Chondrocyte (in vitro differentiated cells): Measurements from ENCODE around the gene LENG8. TPM values are rescaled to one million over a fixed set of nuclear protein-coding genes. Genes with fewer than 3 reads are reported as not detected.
A peak's percentile ranks its signal among the peaks of the same experiment; 100 is the strongest.

Experiments used
- DNase-seq: peaks from one replicate; pipeline ENCODE4 v3.0.0; 2021; ENCODE audit warnings: mixed read lengths, low spot score
- H3K27ac Mint-ChIP-seq: one replicate; pipeline ENCODE4 v1.8.0; 2021; ENCODE audit warnings: mild to moderate bottlenecking, moderate library complexity, mixed read lengths; ENCODE audit not compliant: unreplicated experiment
- H3K27me3 Mint-ChIP-seq: 2 replicates; pipeline ENCODE4 v1.8.0; 2021; ENCODE audit warnings: low read depth, mixed read lengths
- H3K36me3 Mint-ChIP-seq: 2 replicates; pipeline ENCODE4 v1.8.0; 2021; ENCODE audit warnings: low read depth, mixed read lengths
- H3K4me1 Mint-ChIP-seq: 2 replicates; pipeline ENCODE4 v1.8.0; 2021; ENCODE audit warnings: low read depth, mild to moderate bottlenecking, mixed read lengths
- H3K4me3 Mint-ChIP-seq: one replicate; pipeline ENCODE4 v1.8.0; 2021; ENCODE audit warnings: mild to moderate bottlenecking, moderate library complexity, mixed read lengths; ENCODE audit not compliant: unreplicated experiment
- H3K9me3 Mint-ChIP-seq: 2 replicates; pipeline ENCODE4 v1.8.0; 2021; ENCODE audit warnings: low read depth, mixed read lengths
- CTCF ChIP-seq: fragments of 200-600 bp; sonication (generic); IDR thresholded peaks from 2 replicates; pipeline ENCODE4 v1.5.0; 2021; ENCODE audit warnings: antibody characterized with exemption, mild to moderate bottlenecking, moderate library complexity
- total RNA-seq: library from RNA; stranded (reverse); gene quantifications from 3 replicates; pipeline ENCODE4 v1.2.1, GENCODE V29; 2021

Gene LENG8
- total RNA-seq, 1 donor from 2014 or later = 110 TPM

- Mint-ChIP-seq H3K27ac (no peak overlapping the region), H3K27me3 (peaks cover 6% of the 10 kb centered on the region), H3K4me3 (peak overlapping the region; percentile 61), H3K36me3 (no peaks in the 10 kb centered on the region), H3K4me1 (peaks cover 10% of the 10 kb centered on the region), H3K9me3 (no peaks in the 10 kb centered on the region)
- no peak for DNase-seq
- peak; percentile 24 for TF ChIP-seq CTCF
These were observed 17.7 kb upstream of the LENG8 start for GRCh38 chr19:54431255-54431838.

- TF ChIP-seq CTCF = no peak
- Mint-ChIP-seq H3K4me3 (no peak overlapping the region), H3K27me3 (peaks cover 3% of the 10 kb centered on the region), H3K9me3 (no peaks in the 10 kb centered on the region), H3K27ac (no peak overlapping the region), H3K36me3 (no peaks in the 10 kb centered on the region), H3K4me1 (peaks cover 10% of the 10 kb centered on the region)
- no peak for DNase-seq
These were observed 16.8 kb upstream of the LENG8 start for GRCh38 chr19:54432144-54432738.

GRCh38 chr19:54433697-54434096 lies 15.3 kb upstream of the LENG8 start:
- no peaks in the 10 kb centered on the region for H3K36me3 Mint-ChIP-seq
- no peaks in the 10 kb centered on the region for H3K9me3 Mint-ChIP-seq

GRCh38 chr19:54434112-54434872 lies 14.7 kb upstream of the LENG8 start:
- Mint-ChIP-seq H3K27ac (no peak overlapping the region), H3K9me3 (no peaks in the 10 kb centered on the region), H3K36me3 (no peaks in the 10 kb centered on the region), H3K27me3 (peaks cover 2% of the 10 kb centered on the region), H3K4me1 (peaks cover 11% of the 10 kb centered on the region), H3K4me3 (no peak overlapping the region)
- no peak for TF ChIP-seq CTCF
- no peak for DNase-seq

More at GRCh38 chr19:54433697-54434096, 15.3 kb upstream of the LENG8 start:
- DNase-seq = no peak
- peaks cover 10% of the 10 kb centered on the region for H3K4me1 Mint-ChIP-seq
- no peak overlapping the region for H3K4me3 Mint-ChIP-seq
- no peak overlapping the region for H3K27ac Mint-ChIP-seq
- TF ChIP-seq CTCF = no peak
- H3K27me3 Mint-ChIP-seq = peaks cover 3% of the 10 kb centered on the region

DNA sequence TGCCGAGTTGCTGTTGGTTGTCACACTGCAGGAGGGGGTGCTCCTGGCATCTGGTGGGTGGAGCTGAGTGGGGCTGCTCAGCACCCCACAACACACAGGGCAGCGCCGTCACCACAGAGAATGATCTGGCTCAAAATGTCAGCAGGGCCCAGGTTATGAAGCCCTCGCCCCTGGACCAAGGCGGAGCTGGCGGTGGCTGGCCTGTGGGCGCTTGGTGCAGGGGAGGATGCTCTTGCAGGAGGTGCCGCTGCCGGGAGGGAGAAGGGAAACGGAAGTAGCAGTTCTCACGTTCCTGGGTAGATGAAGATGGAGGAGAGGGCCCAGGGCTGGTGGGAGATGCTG lies 14.2 kb upstream of the LENG8 start:
- H3K4me1 Mint-ChIP-seq = peaks cover 13% of the 10 kb centered on the region
- no peaks in the 10 kb centered on the region for H3K27me3 Mint-ChIP-seq
- no peaks in the 10 kb centered on the region for H3K36me3 Mint-ChIP-seq
- no peak for DNase-seq
- H3K9me3 Mint-ChIP-seq = no peaks in the 10 kb centered on the region
- no peak overlapping the region for H3K27ac Mint-ChIP-seq
- H3K4me3 Mint-ChIP-seq = no peak overlapping the region
- no peak for TF ChIP-seq CTCF
